Measurements from ENCODE around the gene FUT1. TPM values are rescaled to one million over a fixed set of nuclear protein-coding genes. Genes with fewer than 3 reads are reported as not detected.

The FUT1 gene
- polyA plus RNA-seq, 1 donor (not counting 4 experiments of a cell fraction or from before 2014, with no cell fraction given), result 3.7 TPM

DNA sequence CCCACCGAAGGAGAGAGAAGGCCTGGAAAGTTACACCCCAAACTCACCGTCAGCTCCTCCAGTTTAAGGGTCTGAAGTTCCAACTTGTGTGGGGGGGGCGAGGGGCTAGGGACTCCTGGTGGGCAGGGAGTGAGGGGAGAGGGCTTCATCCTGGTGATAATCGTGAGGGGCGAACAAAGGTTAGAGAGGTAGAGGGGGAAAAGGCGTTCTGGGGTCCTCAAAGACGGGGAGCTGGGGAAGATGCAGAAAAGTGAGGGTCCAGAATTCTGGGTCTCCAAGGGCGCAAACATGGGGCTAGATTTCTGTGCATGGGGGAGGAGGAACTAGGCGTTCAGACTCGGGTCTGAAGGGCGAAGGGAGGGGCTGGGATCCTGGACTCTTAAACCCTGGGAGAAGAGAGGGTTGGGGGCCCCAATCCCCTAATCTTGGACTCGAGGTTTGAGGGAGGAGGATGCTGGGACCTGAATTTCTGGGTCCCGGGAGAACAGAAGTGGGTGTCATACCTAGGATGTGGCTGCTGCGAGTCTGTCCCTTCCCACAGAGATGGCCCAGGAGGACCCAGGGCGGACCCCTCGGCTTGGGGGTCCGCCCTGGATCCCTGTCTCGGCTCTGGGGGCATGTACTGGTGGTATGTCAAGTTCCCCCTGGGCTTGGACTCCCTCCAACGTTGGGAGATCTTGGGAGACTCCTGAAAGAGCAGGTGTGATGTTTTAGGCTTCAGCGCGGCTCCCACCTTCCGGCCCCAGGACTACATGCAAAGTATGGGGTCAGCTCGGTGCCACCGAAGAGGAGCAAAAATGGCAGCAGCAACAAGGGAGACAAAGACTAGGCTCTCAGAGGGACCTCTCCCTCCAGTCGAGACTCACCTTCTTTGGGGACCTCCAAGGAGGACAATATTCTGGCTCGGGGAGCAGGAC is 37.4 kb downstream of the FUT1 start:
- Histone ChIP-seq H3K9ac (ENCODE audit: control insufficient read depth, extremely low read depth, insufficient read depth, low read length) (peak overlapping the region; percentile 80), H3K9me1 (ENCODE audit: control insufficient read depth, extremely low read depth, insufficient read depth, low read length) (no peaks in the 10 kb centered on the region), H3K4me2 (ENCODE audit: control insufficient read depth, extremely low read depth, insufficient read depth, low read depth, low read length) (peak overlapping the region; percentile 96), H3K4me3 (ENCODE audit: control insufficient read depth in 2 of 3, extremely low read depth in 1 of 3, insufficient read depth in 2 of 3, low read depth in 1 of 3, low read length in 3 of 3) (peak overlapping the region; percentile 57 to 79 (median 78)), H2AFZ (ENCODE audit: control insufficient read depth, low read length) (peak overlapping the region; percentile 63), H3K79me2 (ENCODE audit: control insufficient read depth, insufficient read depth, low read length) (peaks cover 4% of the 10 kb centered on the region), H3K27ac (ENCODE audit: control insufficient read depth, insufficient read depth, low read length) (peak overlapping the region; percentile 71), H3K36me3 (ENCODE audit: control insufficient read depth in 2 of 2, extremely low read depth in 1 of 2, insufficient read depth in 2 of 2, low read length in 2 of 2) (no peaks in the 10 kb centered on the region), H4K20me1 (ENCODE audit: control insufficient read depth, extremely low read depth, insufficient read depth, low read length) (no peaks in the 10 kb centered on the region), H3K9me3 (ENCODE audit: control insufficient read depth, low read depth, low read length) (no peaks in the 10 kb centered on the region), H3K4me1 (ENCODE audit: control insufficient read depth, extremely low read depth, insufficient read depth, low read length) (peaks cover 30% of the 10 kb centered on the region), H3K27me3 (ENCODE audit: control insufficient read depth, extremely low read depth, insufficient read depth, low read length) (no peaks in the 10 kb centered on the region)
- TF ChIP-seq, protein P1, sequence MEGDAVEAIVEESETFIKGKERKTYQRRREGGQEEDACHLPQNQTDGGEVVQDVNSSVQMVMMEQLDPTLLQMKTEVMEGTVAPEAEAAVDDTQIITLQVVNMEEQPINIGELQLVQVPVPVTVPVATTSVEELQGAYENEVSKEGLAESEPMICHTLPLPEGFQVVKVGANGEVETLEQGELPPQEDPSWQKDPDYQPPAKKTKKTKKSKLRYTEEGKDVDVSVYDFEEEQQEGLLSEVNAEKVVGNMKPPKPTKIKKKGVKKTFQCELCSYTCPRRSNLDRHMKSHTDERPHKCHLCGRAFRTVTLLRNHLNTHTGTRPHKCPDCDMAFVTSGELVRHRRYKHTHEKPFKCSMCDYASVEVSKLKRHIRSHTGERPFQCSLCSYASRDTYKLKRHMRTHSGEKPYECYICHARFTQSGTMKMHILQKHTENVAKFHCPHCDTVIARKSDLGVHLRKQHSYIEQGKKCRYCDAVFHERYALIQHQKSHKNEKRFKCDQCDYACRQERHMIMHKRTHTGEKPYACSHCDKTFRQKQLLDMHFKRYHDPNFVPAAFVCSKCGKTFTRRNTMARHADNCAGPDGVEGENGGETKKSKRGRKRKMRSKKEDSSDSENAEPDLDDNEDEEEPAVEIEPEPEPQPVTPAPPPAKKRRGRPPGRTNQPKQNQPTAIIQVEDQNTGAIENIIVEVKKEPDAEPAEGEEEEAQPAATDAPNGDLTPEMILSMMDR (optimal IDR thresholded peaks at IDR 0.05 in 1 of 3, IDR thresholded peaks at IDR 0.05 in 1 of 3, conservative IDR thresholded peaks at IDR 0.05 in 1 of 3; ENCODE audit: extremely low read depth in 1 of 3, insufficient read depth in 2 of 3, low read length in 3 of 3), result no peak
- TF ChIP-seq EZH2 (IDR thresholded peaks at IDR 0.05; ENCODE audit: low read length), result no peak
- FAIRE-seq, result no peak
- dilution Hi-C loops (cut with MboI; ENCODE audit: extremely low pct_ligation_motif_present, low sequenced_read_pairs), result no loop called here
- no peak for DNase-seq (ENCODE audit: low read depth, low spot score)

GRCh38 chr19:48713864-48714755 is 38.3 kb downstream of the FUT1 start:
- no peaks in the 10 kb centered on the region for H3K36me3 ChIP-seq (ENCODE audit: control insufficient read depth in 2 of 2, extremely low read depth in 1 of 2, insufficient read depth in 2 of 2, low read length in 2 of 2)
- peak overlapping the region; percentile 96 for H2AFZ ChIP-seq (ENCODE audit: control insufficient read depth, low read length)
- FAIRE-seq (peak; percentile 75), DNase-seq (ENCODE audit: low read depth, low spot score) (peak; percentile 96)
- peak overlapping the region; percentile 71 to 94 (median 81) for H3K4me3 ChIP-seq (ENCODE audit: control insufficient read depth in 2 of 3, extremely low read depth in 1 of 3, insufficient read depth in 2 of 3, low read depth in 1 of 3, low read length in 3 of 3)
- H3K9me1 ChIP-seq (ENCODE audit: control insufficient read depth, extremely low read depth, insufficient read depth, low read length), result no peaks in the 10 kb centered on the region
- H3K79me2 ChIP-seq (ENCODE audit: control insufficient read depth, insufficient read depth, low read length), result peaks cover 4% of the 10 kb centered on the region
- peak overlapping the region; percentile 80 for H3K9ac ChIP-seq (ENCODE audit: control insufficient read depth, extremely low read depth, insufficient read depth, low read length)
- peaks cover 30% of the 10 kb centered on the region for H3K4me1 ChIP-seq (ENCODE audit: control insufficient read depth, extremely low read depth, insufficient read depth, low read length)
- H3K27ac ChIP-seq (ENCODE audit: control insufficient read depth, insufficient read depth, low read length), result peak overlapping the region; percentile 71
- H3K9me3 ChIP-seq (ENCODE audit: control insufficient read depth, low read depth, low read length), result no peaks in the 10 kb centered on the region
- H3K27me3 ChIP-seq (ENCODE audit: control insufficient read depth, extremely low read depth, insufficient read depth, low read length), result no peaks in the 10 kb centered on the region
- H4K20me1 ChIP-seq (ENCODE audit: control insufficient read depth, extremely low read depth, insufficient read depth, low read length), result no peaks in the 10 kb centered on the region
- dilution Hi-C loops (cut with MboI; ENCODE audit: extremely low pct_ligation_motif_present, low sequenced_read_pairs), result no loop called here
- TF ChIP-seq EZH2 (IDR thresholded peaks at IDR 0.05; ENCODE audit: low read length), result no peak
- TF ChIP-seq, protein P1 (optimal IDR thresholded peaks at IDR 0.05 in 1 of 3, IDR thresholded peaks at IDR 0.05 in 1 of 3, conservative IDR thresholded peaks at IDR 0.05 in 1 of 3; ENCODE audit: extremely low read depth in 1 of 3, insufficient read depth in 2 of 3, low read length in 3 of 3), result peak in 1 of 3 experiments; percentile 10
- H3K4me2 ChIP-seq (ENCODE audit: control insufficient read depth, extremely low read depth, insufficient read depth, low read depth, low read length), result peak overlapping the region; percentile 96
